Bronchial epithelial cell (primary cell): Measurements from ENCODE around the gene ITPRIP. TPM values are rescaled to one million over a fixed set of nuclear protein-coding genes. Genes with fewer than 3 reads are reported as not detected.

Experiments
- DNase-seq: peaks from one replicate; pipeline ENCODE4 v3.0.0-alpha.2; 2010; ENCODE audit warnings: low read depth
- FAIRE-seq: peaks from 2 replicates; lab custom pipeline; 2011; peaks lifted over from hg19 to GRCh38; lab: Jason Lieb, UNC
- H3K27me3 ChIP-seq: 2 replicates; pipeline ENCODE4 v1.5.1; 2011; ENCODE audit warnings: low read length; ENCODE audit not compliant: control insufficient read depth, insufficient read depth
- H3K36me3 ChIP-seq: 2 replicates; pipeline ENCODE4 v1.5.1; 2011; ENCODE audit warnings: low read length; ENCODE audit not compliant: control insufficient read depth, insufficient read depth
- H3K4me3 ChIP-seq: 2 replicates; pipeline ENCODE4 v1.5.1; 2011; ENCODE audit warnings: mild to moderate bottlenecking, low read depth, low read length, control low read depth
- CTCF ChIP-seq: IDR thresholded peaks from 2 replicates; pipeline ENCODE4 v1.5.1; 2011; ENCODE audit warnings: mild to moderate bottlenecking, moderate library complexity, low read length, control low read depth, inconsistent platforms; ENCODE audit not compliant: insufficient read depth, severe bottlenecking
- total RNA-seq: library from RNA; depleted of rRNA; stranded (reverse); fragments of >200 nt; gene quantifications from 2 replicates; pipeline ENCODE4 v1.2.1, GENCODE V29; 2014

The ITPRIP gene
- total RNA-seq, 1 donor from 2014 or later: 12.9 TPM

DNA sequence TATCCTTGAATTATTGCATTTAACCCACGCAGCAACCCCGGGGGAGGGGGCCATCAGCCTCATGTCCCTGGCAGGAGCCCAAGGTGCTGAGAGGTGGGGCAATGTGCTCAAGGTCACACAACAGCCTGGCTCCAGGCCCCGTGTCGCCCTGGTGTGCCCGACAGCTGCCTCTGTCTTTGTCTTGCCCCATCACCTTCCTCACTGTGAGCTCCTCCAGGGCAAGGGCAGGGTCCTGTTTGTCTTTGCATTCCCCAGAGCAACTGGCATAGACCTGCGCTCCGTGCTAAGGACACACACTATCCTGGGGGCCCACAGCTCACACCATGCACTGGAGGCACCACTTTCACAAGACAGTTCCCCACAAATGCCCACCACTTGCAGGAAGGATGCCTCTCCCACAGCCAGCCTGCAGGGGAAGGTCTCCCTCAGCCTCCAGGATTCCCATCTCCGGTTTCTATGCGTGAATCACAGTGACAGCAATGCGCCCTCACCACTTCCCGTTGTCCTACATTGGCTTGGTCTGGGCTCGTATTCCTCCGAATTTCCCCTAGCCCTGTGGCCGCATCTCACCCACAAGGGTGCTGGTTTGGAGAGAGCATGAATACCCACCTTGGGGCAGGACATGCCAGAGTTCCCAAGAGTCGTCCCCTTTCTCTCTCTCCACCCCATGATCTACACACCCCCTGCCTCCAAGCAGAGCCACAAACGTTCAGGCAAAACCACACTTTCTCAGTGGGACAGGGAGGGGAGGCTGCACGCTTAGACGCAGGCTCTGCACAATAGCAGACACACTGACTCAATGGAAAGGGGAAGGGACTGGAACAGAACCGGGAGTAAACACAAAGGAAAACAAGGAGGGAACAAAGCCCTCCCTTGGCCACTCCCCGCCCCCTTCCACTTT, 10.3 kb downstream of the ITPRIP start:
- DNase-seq (peak; percentile 85), FAIRE-seq (no peak)
- no peak for TF ChIP-seq CTCF
- H3K4me3 ChIP-seq: peak overlapping the region; percentile 29
- H3K36me3 ChIP-seq: peaks cover 20% of the 10 kb centered on the region
- no peaks in the 10 kb centered on the region for H3K27me3 ChIP-seq

GRCh38 chr10:104326991-104327610, 11.2 kb downstream of the ITPRIP start:
- FAIRE-seq (no peak), DNase-seq (no peak)
- Histone ChIP-seq H3K27me3 (no peaks in the 10 kb centered on the region), H3K36me3 (peaks cover 17% of the 10 kb centered on the region), H3K4me3 (no peak overlapping the region)
- no peak for TF ChIP-seq CTCF

DNA sequence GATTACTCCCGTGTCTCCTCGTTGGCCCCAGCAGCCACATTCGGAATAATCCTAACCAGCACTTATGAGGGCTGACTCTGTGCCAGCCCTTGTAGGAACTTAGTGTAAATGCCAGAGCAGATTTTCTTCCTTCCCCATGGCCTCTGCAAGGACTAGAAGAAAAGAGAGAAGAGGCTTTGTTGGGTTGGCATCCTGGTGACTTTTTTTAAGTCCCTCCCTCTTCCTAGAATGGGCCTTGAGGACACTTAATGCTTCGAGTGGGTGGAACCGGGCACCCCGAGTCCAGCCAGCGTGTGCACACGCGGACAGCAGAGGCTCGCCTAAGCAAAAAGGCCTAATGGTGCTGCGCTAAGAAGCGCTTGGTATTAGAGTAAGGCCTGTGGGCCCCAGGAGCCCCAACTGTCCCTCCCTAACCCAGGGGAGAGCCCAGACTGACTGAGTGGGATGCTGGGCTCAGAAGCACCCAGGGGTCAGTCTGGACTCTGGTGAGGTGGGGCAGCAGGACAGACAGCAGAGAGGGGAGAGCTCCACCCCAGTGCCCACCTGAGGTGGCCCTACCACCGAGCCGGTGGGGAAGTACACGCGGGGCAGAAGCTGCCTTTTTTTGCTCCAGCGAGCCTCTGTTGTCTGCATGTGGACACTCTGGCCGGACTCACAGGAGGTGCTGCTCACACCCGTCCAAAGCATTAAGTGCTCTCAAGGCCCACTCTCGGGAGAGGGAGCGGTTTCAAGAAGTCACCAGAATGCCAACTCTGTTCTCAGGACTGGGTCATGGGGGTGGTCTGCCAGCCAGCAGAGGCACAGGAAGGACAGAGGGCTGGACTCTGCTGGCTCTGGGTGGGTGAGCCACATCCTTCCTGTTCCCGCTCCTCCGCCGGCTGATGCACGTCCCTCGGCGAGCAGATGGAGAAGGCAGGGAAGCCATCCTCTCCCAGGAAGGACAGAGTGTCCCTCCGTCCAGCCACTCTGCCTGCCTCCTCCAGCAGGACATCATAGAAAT, 12.5 kb downstream of the ITPRIP start:
- DNase-seq: no peak
- no peak overlapping the region for H3K4me3 ChIP-seq
- H3K36me3 ChIP-seq: peaks cover 18% of the 10 kb centered on the region
- no peak for FAIRE-seq
- H3K27me3 ChIP-seq: no peaks in the 10 kb centered on the region
- no peak for TF ChIP-seq CTCF

- DNase-seq (no peak), FAIRE-seq (no peak)
- H3K4me3 ChIP-seq: no peak overlapping the region
- no peaks in the 10 kb centered on the region for H3K27me3 ChIP-seq
- peaks cover 18% of the 10 kb centered on the region for H3K36me3 ChIP-seq
- TF ChIP-seq CTCF: no peak
Measured at GRCh38 chr10:104324931-104325330, 13.3 kb downstream of the ITPRIP start.

- peaks cover 18% of the 10 kb centered on the region for H3K36me3 ChIP-seq
Measured at GRCh38 chr10:104324221-104324686, 14.0 kb downstream of the ITPRIP start.

More at GRCh38 chr10:104324221-104324686, 14.0 kb downstream of the ITPRIP start:
- no peak for FAIRE-seq
- no peak for DNase-seq
- H3K27me3 ChIP-seq: no peaks in the 10 kb centered on the region
- H3K4me3 ChIP-seq: no peak overlapping the region
- no peak for TF ChIP-seq CTCF
